Superior temporal gyrus (tissue), 1 donor: ENCODE data around the gene HABP2.

ENCODE experiments used
- DNase-seq: peaks from one replicate; pipeline ENCODE4 v3.0.0-alpha.2; 2016; ENCODE audit errors: extremely low spot score

Gene HABP2

GRCh38 chr10:113525713-113526112, 27.1 kb upstream of the HABP2 start:
- DNase-seq = no peak

GRCh38 chr10:113527211-113527906, 25.5 kb upstream of the HABP2 start:
- no peak for DNase-seq

- no peak for DNase-seq
These were observed 24.0 kb upstream of the HABP2 start for GRCh38 chr10:113528876-113529275.

- DNase-seq = no peak
These were observed 23.3 kb upstream of the HABP2 start for GRCh38 chr10:113529575-113529974.

- DNase-seq = no peak
These were observed 22.4 kb upstream of the HABP2 start for GRCh38 chr10:113530476-113530875.

- DNase-seq = no peak
These were observed 20.1 kb upstream of the HABP2 start for GRCh38 chr10:113532724-113533123.

- no peak for DNase-seq
These were observed 19.1 kb upstream of the HABP2 start for GRCh38 chr10:113533801-113534200.

- DNase-seq = no peak
These were observed 18.4 kb upstream of the HABP2 start for GRCh38 chr10:113534423-113534822.

GRCh38 chr10:113537672-113538071, 15.2 kb upstream of the HABP2 start:
- DNase-seq = no peak

GRCh38 chr10:113538151-113538550, 14.7 kb upstream of the HABP2 start:
- DNase-seq = no peak

GRCh38 chr10:113539789-113540188, 13.1 kb upstream of the HABP2 start:
- DNase-seq = no peak

GRCh38 chr10:113540845-113541548, 11.9 kb upstream of the HABP2 start:
- DNase-seq = no peak

- no peak for DNase-seq
These were observed 11.3 kb upstream of the HABP2 start for GRCh38 chr10:113541549-113541927.

- DNase-seq = no peak
These were observed 9.5 kb upstream of the HABP2 start for GRCh38 chr10:113543107-113543955.

GRCh38 chr10:113544392-113544791, 8.5 kb upstream of the HABP2 start:
- DNase-seq = no peak

- no peak for DNase-seq
These were observed 5.4 kb upstream of the HABP2 start for GRCh38 chr10:113547426-113547825.

GRCh38 chr10:113549856-113550255, 3.0 kb upstream of the HABP2 start:
- no peak for DNase-seq

GRCh38 chr10:113550365-113550764, 2.5 kb upstream of the HABP2 start:
- DNase-seq = no peak

- DNase-seq = no peak
These were observed 839 bp upstream of the HABP2 start for GRCh38 chr10:113552014-113552413.

GRCh38 chr10:113553149-113553548, 296 bp downstream of the HABP2 start:
- DNase-seq = no peak

- no peak for DNase-seq
These were observed 1.4 kb downstream of the HABP2 start for GRCh38 chr10:113554214-113554613.

GRCh38 chr10:113555245-113555644, 2.4 kb downstream of the HABP2 start:
- DNase-seq = no peak

GRCh38 chr10:113555751-113556150, 2.9 kb downstream of the HABP2 start:
- no peak for DNase-seq
